GM19193 (cell line): ENCODE data around the gene SLC5A3.

Experiments used
- POLR2A ChIP-seq: IDR thresholded peaks from 4 replicates; pipeline ENCODE4 v1.6.1; 2011; ENCODE audit not compliant: insufficient read depth, insufficient read length; ENCODE audit errors: extremely low read depth

SLC5A3 gene

DNA sequence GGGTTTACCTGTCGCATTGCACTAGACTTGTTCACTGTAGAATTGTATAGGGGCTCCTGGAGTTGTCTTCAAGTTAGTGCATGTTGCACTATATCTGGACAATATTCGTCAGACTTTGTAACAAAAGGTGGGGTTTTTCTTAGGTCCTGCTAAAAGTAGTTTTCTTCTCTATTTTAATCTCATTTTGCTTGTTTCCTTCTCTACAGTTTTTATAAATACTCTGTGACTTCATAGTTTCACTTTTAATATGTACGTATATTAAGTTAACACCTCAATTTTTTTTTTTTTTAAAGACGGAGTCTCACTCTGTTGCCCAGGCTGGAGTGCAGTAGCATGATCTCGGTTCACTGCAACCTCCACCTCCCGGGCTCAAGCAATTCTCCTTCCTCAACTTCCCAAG is 26.5 kb upstream of the SLC5A3 start:
- TF ChIP-seq POLR2A, result no peak

DNA sequence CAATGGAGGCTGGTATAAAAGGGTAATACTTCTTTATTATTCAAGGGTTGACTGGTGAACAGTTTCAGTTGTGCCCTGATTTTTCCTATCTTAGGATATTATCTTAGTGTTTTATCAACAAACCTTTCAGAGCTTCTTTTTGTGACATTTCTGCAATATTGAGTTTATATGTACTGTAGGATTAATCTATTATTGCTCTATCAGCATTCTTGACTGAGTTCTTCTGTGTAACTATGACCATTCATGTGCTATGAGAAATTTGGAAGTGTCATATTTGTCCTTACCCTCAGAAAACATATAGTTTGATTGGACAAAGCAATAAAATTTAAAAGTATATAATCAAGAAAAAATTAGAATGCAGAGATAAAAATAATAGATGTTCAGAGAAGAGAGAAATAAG is 25.5 kb upstream of the SLC5A3 start:
- no peak for TF ChIP-seq POLR2A

DNA sequence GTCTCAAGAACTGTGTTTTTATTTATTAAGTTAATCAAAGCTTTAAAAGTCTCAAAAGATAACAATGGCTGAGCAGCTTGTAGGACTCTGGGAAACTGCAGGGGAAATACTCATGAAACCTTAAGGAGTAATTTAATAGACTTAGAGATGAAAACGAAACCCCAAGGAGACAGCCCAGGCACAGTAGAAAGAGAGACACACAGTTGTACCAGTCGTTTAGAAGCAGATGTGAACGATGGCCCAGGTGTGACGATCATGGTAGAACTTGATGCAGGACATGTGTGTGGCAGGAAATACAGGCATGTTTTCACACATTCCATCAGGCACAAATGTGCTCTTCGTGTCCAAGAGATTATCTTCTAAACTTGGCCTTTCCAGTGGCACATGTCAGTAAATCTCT is 21.2 kb upstream of the SLC5A3 start:
- no peak for TF ChIP-seq POLR2A

- TF ChIP-seq POLR2A, result no peak
Observed at GRCh38 chr21:34054259-34054658, 19.1 kb upstream of the SLC5A3 start.

DNA sequence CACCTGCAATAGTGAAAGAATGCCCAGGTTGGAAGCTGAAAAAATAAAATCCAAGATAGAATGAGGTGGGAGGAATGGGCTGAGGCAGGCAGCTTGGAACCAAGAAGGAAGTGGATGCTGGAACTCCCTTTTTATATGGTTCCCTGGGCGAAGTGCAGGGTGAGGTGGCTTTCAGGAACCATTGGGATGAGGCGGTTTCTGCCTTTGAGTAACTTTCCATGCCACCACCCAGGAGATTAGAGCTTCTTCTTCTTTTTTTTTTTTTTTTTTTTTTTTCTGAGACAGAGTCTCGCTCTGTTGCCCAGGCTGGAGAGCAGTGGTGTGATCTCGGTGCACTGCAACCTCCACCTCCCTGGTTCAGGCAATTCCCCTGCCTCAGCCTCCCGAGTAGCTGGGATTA is 17.8 kb upstream of the SLC5A3 start:
- no peak for TF ChIP-seq POLR2A

- no peak for TF ChIP-seq POLR2A
Observed at GRCh38 chr21:34061983-34062382, 11.4 kb upstream of the SLC5A3 start.

GRCh38 chr21:34065027-34065426 is 8.4 kb upstream of the SLC5A3 start:
- no peak for TF ChIP-seq POLR2A

DNA sequence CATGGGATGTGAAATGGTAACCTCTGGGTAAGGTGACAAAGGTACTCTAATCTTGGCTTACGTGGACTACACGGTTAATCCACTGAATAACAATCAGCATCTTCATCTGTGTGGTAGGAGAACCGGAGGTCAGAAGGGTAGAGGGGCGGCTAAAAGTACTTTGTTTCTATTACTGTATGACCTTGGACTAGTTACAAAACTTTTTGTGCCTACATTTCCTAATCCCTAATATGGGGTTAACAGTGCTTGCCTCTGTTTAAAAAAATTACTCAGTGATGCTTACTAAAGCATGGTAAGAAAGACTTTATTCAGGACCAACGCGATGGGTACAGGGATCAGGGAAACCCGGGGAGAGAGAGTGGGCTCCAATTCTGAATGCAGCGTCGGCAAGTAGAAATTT is 1.7 kb upstream of the SLC5A3 start:
- no peak for TF ChIP-seq POLR2A

DNA sequence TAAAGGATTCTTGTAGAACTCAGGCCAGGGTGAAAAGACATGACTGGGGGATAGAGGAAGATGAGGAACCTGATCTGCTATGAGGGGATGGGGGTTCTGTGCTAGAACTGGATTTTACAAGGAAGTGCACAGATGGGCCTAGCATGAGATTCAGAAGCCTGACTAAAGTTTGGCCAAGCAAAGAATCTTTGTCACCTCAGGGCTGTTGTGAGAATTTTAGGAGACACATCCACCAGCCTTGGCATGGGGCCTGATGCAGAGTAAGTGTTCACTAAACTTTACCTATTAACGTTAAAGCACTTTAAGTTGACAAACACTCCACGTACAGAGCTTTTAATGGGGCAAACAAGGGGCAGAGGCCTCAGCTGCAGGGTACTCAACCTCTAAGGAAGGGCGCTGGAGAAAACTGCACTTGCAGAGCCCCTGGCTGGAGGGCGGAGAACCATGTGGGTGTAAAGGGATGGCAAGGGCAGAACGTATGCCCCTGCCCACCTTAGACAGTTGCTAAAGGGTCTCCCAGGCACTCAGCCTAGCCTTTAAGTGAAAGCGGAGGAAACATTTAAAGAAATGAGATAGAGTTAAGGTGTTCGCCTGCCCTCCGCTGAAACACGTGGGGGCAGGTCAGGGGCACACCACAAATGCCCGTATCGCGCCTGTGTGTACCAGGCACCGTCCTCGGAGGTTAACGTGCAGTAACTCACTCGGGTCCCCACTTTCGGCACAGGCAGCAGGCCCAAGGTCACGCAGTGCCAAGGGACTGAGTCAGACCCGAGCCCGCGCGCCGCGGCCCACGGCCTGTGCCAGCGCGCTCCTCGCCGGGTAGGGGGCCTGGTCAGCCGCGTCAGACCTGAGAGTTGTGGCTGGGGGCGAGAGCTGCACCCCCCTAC is 990 bp upstream of the SLC5A3 start:
- TF ChIP-seq POLR2A, result no peak

GRCh38 chr21:34073749-34074282 is 438 bp downstream of the SLC5A3 start:
- no peak for TF ChIP-seq POLR2A

- no peak for TF ChIP-seq POLR2A
Observed at GRCh38 chr21:34074283-34075090, 1.1 kb downstream of the SLC5A3 start.

GRCh38 chr21:34075091-34075425 is 1.7 kb downstream of the SLC5A3 start:
- no peak for TF ChIP-seq POLR2A

GRCh38 chr21:34075760-34076660 is 2.6 kb downstream of the SLC5A3 start:
- TF ChIP-seq POLR2A, result no peak

GRCh38 chr21:34076835-34077234 is 3.5 kb downstream of the SLC5A3 start:
- no peak for TF ChIP-seq POLR2A

DNA sequence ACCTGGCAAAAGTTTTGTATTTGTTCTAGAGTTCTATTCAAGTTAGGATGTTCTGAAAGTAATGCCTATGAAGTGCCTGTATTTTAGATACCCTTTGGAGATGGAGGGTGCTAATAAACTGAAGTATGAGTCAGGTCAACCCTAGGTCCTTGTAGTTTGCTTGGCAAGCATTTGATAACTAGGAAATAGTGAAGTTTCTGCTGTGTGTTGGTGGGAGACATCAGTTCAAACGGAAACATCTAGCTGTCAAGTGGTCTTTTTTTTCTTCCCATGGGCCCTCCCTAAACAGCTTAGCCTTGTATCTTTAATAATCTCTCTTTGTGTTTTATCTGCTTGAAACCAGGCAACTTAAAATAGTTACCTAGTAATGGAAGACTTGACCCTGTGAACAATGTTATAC is 4.5 kb downstream of the SLC5A3 start:
- TF ChIP-seq POLR2A, result no peak
